Measurements from ENCODE around the gene EIF1AY. TPM values are rescaled to one million over a fixed set of nuclear protein-coding genes. Genes with fewer than 3 reads are reported as not detected.
"Not testable (repeated sequence)": the region's sequence is repeated elsewhere in the genome, so short reads cannot be mapped to it uniquely, and the experiment has no call there.

The EIF1AY gene
- total and polyA plus RNA-seq, 3 experiments from 2014 or later: 86.5 to 89.3 TPM; not detected in 1

- H3K27ac ChIP-seq (ENCODE audit: low read depth, low read length); H3K27me3 ChIP-seq (ENCODE audit: insufficient read depth, low read length, poor library complexity, severe bottlenecking); H3K4me3 Mint-ChIP-seq; H3K4me1 ChIP-seq (ENCODE audit: insufficient read depth, low read length); CTCF ChIA-PET; H3K36me3 ChIP-seq (ENCODE audit: insufficient read depth, low read length); DNase-seq; H3K27me3 Mint-ChIP-seq; H3K4me3 ChIP-seq (ENCODE audit: low read length); H3K4me1 Mint-ChIP-seq; H3K9me3 ChIP-seq (ENCODE audit: low read length); H3K9me3 Mint-ChIP-seq; H3K27ac Mint-ChIP-seq; POLR2A ChIA-PET; H3K36me3 Mint-ChIP-seq: not testable (repeated sequence)
Measured at GRCh38 chrY:20552764-20553323, 22.7 kb upstream of the EIF1AY start.

- no peak overlapping the region for H3K4me3 Mint-ChIP-seq
- H3K4me1 Mint-ChIP-seq: no peaks in the 10 kb centered on the region
- DNase-seq: no peak
- CTCF ChIA-PET: no interaction called here
- no peaks in the 10 kb centered on the region for H3K36me3 ChIP-seq (ENCODE audit: insufficient read depth, low read length)
- no peaks in the 10 kb centered on the region for H3K9me3 Mint-ChIP-seq
- H3K27me3 Mint-ChIP-seq: no peaks in the 10 kb centered on the region
- H3K27me3 ChIP-seq (ENCODE audit: insufficient read depth, low read length, poor library complexity, severe bottlenecking): no peaks in the 10 kb centered on the region
- H3K4me1 ChIP-seq (ENCODE audit: insufficient read depth, low read length): no peaks in the 10 kb centered on the region
- POLR2A ChIA-PET: no interaction called here
- H3K27ac ChIP-seq (ENCODE audit: low read depth, low read length): no peak overlapping the region
- H3K36me3 Mint-ChIP-seq: no peaks in the 10 kb centered on the region
- H3K4me3 ChIP-seq (ENCODE audit: low read length): no peak overlapping the region
- H3K9me3 ChIP-seq (ENCODE audit: low read length): no peaks in the 10 kb centered on the region
- H3K27ac Mint-ChIP-seq: no peak overlapping the region
Measured at GRCh38 chrY:20555820-20556219, 19.8 kb upstream of the EIF1AY start.

- H3K4me3 Mint-ChIP-seq: no peak overlapping the region
- Histone ChIP-seq H3K9me3 (ENCODE audit: low read length) (no peaks in the 10 kb centered on the region), H3K36me3 (ENCODE audit: insufficient read depth, low read length) (no peaks in the 10 kb centered on the region), H3K27me3 (ENCODE audit: insufficient read depth, low read length, poor library complexity, severe bottlenecking) (no peaks in the 10 kb centered on the region), H3K4me1 (ENCODE audit: insufficient read depth, low read length) (no peaks in the 10 kb centered on the region), H3K4me3 (ENCODE audit: low read length) (no peak overlapping the region), H3K27ac (ENCODE audit: low read depth, low read length) (no peak overlapping the region)
- no peak for DNase-seq
- H3K27ac Mint-ChIP-seq: no peak overlapping the region
- POLR2A ChIA-PET: no interaction called here
- CTCF ChIA-PET: no interaction called here
- H3K27me3 Mint-ChIP-seq: no peaks in the 10 kb centered on the region
- no peaks in the 10 kb centered on the region for H3K36me3 Mint-ChIP-seq
- no peaks in the 10 kb centered on the region for H3K4me1 Mint-ChIP-seq
- H3K9me3 Mint-ChIP-seq: no peaks in the 10 kb centered on the region
Measured at GRCh38 chrY:20558677-20559076, 16.9 kb upstream of the EIF1AY start.

GRCh38 chrY:20559873-20560512 lies 15.6 kb upstream of the EIF1AY start:
- no peak overlapping the region for H3K4me3 Mint-ChIP-seq
- no peaks in the 10 kb centered on the region for H3K27me3 Mint-ChIP-seq
- Histone ChIP-seq H3K4me1 (ENCODE audit: insufficient read depth, low read length) (no peaks in the 10 kb centered on the region), H3K27ac (ENCODE audit: low read depth, low read length) (no peak overlapping the region), H3K36me3 (ENCODE audit: insufficient read depth, low read length) (no peaks in the 10 kb centered on the region), H3K27me3 (ENCODE audit: insufficient read depth, low read length, poor library complexity, severe bottlenecking) (no peaks in the 10 kb centered on the region), H3K4me3 (ENCODE audit: low read length) (no peak overlapping the region), H3K9me3 (ENCODE audit: low read length) (no peaks in the 10 kb centered on the region)
- no peaks in the 10 kb centered on the region for H3K36me3 Mint-ChIP-seq
- ChIA-PET POLR2A (no interaction called here), CTCF (no interaction called here)
- no peak overlapping the region for H3K27ac Mint-ChIP-seq
- no peaks in the 10 kb centered on the region for H3K9me3 Mint-ChIP-seq
- no peak for DNase-seq
- no peaks in the 10 kb centered on the region for H3K4me1 Mint-ChIP-seq

- H3K4me3 Mint-ChIP-seq: no peak overlapping the region
- ChIA-PET POLR2A (no interaction called here), CTCF (no interaction called here)
- no peak overlapping the region for H3K4me3 ChIP-seq (ENCODE audit: low read length)
- no peaks in the 10 kb centered on the region for H3K27me3 ChIP-seq (ENCODE audit: insufficient read depth, low read length, poor library complexity, severe bottlenecking)
- no peak overlapping the region for H3K27ac ChIP-seq (ENCODE audit: low read depth, low read length)
- no peaks in the 10 kb centered on the region for H3K9me3 Mint-ChIP-seq
- H3K27ac Mint-ChIP-seq: no peak overlapping the region
- DNase-seq: no peak
- no peaks in the 10 kb centered on the region for H3K27me3 Mint-ChIP-seq
- peaks cover 0 to 21% (median 0%) of the 10 kb centered on the region in 3 donors for H3K4me1 Mint-ChIP-seq
- peaks cover 0 to 10% (median 0%) of the 10 kb centered on the region in 3 donors for H3K36me3 Mint-ChIP-seq
- peaks cover 10% of the 10 kb centered on the region for H3K4me1 ChIP-seq (ENCODE audit: insufficient read depth, low read length)
- H3K36me3 ChIP-seq (ENCODE audit: insufficient read depth, low read length): no peaks in the 10 kb centered on the region
- H3K9me3 ChIP-seq (ENCODE audit: low read length): no peaks in the 10 kb centered on the region
Measured at GRCh38 chrY:20571306-20571705, 4.3 kb upstream of the EIF1AY start.

- Histone ChIP-seq H3K4me1 (ENCODE audit: insufficient read depth, low read length) (peaks cover 17% of the 10 kb centered on the region), H3K4me3 (ENCODE audit: low read length) (peak overlapping the region; percentile 92), H3K27ac (ENCODE audit: low read depth, low read length) (peak overlapping the region; percentile 93), H3K36me3 (ENCODE audit: insufficient read depth, low read length) (no peaks in the 10 kb centered on the region), H3K9me3 (ENCODE audit: low read length) (no peaks in the 10 kb centered on the region), H3K27me3 (ENCODE audit: insufficient read depth, low read length, poor library complexity, severe bottlenecking) (no peaks in the 10 kb centered on the region)
- POLR2A ChIA-PET: interaction anchor here (0.9 to 1.5 kb wide), 2 partner anchors 414 to 832 kb away, joined by 3 to 7 read pairs; partner anchors contain the start of gene KDM5D
- Mint-ChIP-seq H3K4me3 (peak overlapping the region in 2 of 7 donors; percentile 86 to 96), H3K4me1 (peaks cover 0 to 51% (median 0%) of the 10 kb centered on the region in 3 donors), H3K27me3 (no peaks in the 10 kb centered on the region), H3K27ac (peak overlapping the region in 2 of 8 donors; percentile 92 to 94), H3K36me3 (peaks cover 0 to 28% (median 0%) of the 10 kb centered on the region in 3 donors), H3K9me3 (no peaks in the 10 kb centered on the region)
- CTCF ChIA-PET: no interaction called here
- no peak for DNase-seq
Measured at GRCh38 chrY:20576506-20576905, 930 bp downstream of the EIF1AY start.

GRCh38 chrY:20578206-20578605 lies 2.6 kb downstream of the EIF1AY start:
- peaks cover 17% of the 10 kb centered on the region for H3K4me1 ChIP-seq (ENCODE audit: insufficient read depth, low read length)
- peaks cover 0 to 42% (median 0%) of the 10 kb centered on the region in 3 donors for H3K36me3 Mint-ChIP-seq
- no peaks in the 10 kb centered on the region for H3K36me3 ChIP-seq (ENCODE audit: insufficient read depth, low read length)
- H3K4me3 Mint-ChIP-seq: peak overlapping the region in 2 of 7 donors; percentile 43 to 50
- no peak for DNase-seq
- no peak overlapping the region for H3K27ac ChIP-seq (ENCODE audit: low read depth, low read length)
- ChIA-PET POLR2A (no interaction called here), CTCF (no interaction called here)
- peak overlapping the region in 1 of 8 donors; percentile 74 for H3K27ac Mint-ChIP-seq
- no peaks in the 10 kb centered on the region for H3K9me3 ChIP-seq (ENCODE audit: low read length)
- H3K4me3 ChIP-seq (ENCODE audit: low read length): no peak overlapping the region
- H3K4me1 Mint-ChIP-seq: peaks cover 0 to 53% (median 0%) of the 10 kb centered on the region in 3 donors
- no peaks in the 10 kb centered on the region for H3K27me3 ChIP-seq (ENCODE audit: insufficient read depth, low read length, poor library complexity, severe bottlenecking)
- no peaks in the 10 kb centered on the region for H3K9me3 Mint-ChIP-seq
- H3K27me3 Mint-ChIP-seq: no peaks in the 10 kb centered on the region

- CTCF ChIA-PET: no interaction called here
- H3K9me3 Mint-ChIP-seq: no peaks in the 10 kb centered on the region
- no peak for DNase-seq
Measured at GRCh38 chrY:20581687-20582086, 6.1 kb downstream of the EIF1AY start.

More at GRCh38 chrY:20581687-20582086, 6.1 kb downstream of the EIF1AY start:
- H3K9me3 ChIP-seq (ENCODE audit: low read length): no peaks in the 10 kb centered on the region
- H3K4me3 Mint-ChIP-seq: no peak overlapping the region
- no peaks in the 10 kb centered on the region for H3K36me3 ChIP-seq (ENCODE audit: insufficient read depth, low read length)
- no peak overlapping the region for H3K27ac Mint-ChIP-seq
- peaks cover 7% of the 10 kb centered on the region for H3K4me1 ChIP-seq (ENCODE audit: insufficient read depth, low read length)
- H3K27me3 ChIP-seq (ENCODE audit: insufficient read depth, low read length, poor library complexity, severe bottlenecking): no peaks in the 10 kb centered on the region
- peaks cover 0 to 53% (median 0%) of the 10 kb centered on the region in 3 donors for H3K36me3 Mint-ChIP-seq
- POLR2A ChIA-PET: no interaction called here
- H3K27me3 Mint-ChIP-seq: no peaks in the 10 kb centered on the region
- no peak overlapping the region for H3K27ac ChIP-seq (ENCODE audit: low read depth, low read length)
- H3K4me3 ChIP-seq (ENCODE audit: low read length): no peak overlapping the region
- H3K4me1 Mint-ChIP-seq: peaks cover 0 to 38% (median 0%) of the 10 kb centered on the region in 3 donors

Data from CD8-positive, alpha-beta memory T cell (primary cell).